ENCODE results near the gene ETFRF1. TPM values are rescaled to one million over a fixed set of nuclear protein-coding genes. Genes with fewer than 3 reads are reported as not detected.

ETFRF1 gene
- total RNA-seq, 1 experiment from 2014 or later: 15.9 TPM

DNA sequence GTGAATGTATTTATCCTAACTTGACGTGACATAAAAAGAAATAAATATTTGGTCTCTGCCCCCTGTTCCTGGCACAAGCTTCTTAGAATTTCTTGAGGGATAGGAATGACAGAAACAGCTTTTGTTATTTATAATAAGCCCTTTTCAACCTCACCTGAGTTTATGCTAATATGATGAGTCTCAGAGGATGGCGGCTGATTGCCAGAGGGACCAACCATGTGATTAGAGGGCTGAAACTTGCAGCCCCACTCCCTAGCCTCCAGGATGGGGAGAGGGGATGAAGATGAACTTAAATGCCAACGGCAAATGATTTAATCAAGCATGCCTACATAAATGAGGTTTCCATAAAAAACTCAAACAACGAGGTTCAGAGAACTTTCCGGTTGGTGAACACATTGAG, 43.0 kb upstream of the ETFRF1 start:
- H3K9me3 ChIP-seq (ENCODE audit: insufficient read depth, low read depth): no peaks in the 10 kb centered on the region
- H3K4me1 ChIP-seq (replicated peaks; ENCODE audit: insufficient read depth): no peaks in the 10 kb centered on the region
- H3K4me2 ChIP-seq: no peak overlapping the region
- H3K79me2 ChIP-seq (ENCODE audit: low read depth): no peaks in the 10 kb centered on the region
- no peak overlapping the region for H3K4me3 ChIP-seq
- no peak for DNase-seq
- no peak overlapping the region for H3K27ac ChIP-seq
- no peaks in the 10 kb centered on the region for H4K20me1 ChIP-seq (ENCODE audit: insufficient read depth)
- H3K36me3 ChIP-seq (ENCODE audit: low read depth): no peaks in the 10 kb centered on the region
- POLR2A ChIA-PET (ENCODE audit: unreplicated experiment): no interaction called here
- H2AFZ ChIP-seq: no peak overlapping the region
- TF ChIP-seq CTCF (conservative IDR thresholded peaks at IDR 0.05) (no peak), EZH2 (IDR thresholded peaks at IDR 0.05; ENCODE audit: low read depth) (no peak)
- no peaks in the 10 kb centered on the region for H3K27me3 ChIP-seq (ENCODE audit: insufficient read depth, low read depth)
- intact Hi-C loops (cut with micrococcal nuclease; ENCODE audit: unreplicated experiment): no loop called here
- H3F3A ChIP-seq (ENCODE audit: insufficient read depth, low read depth): no peaks in the 10 kb centered on the region
- CTCF ChIA-PET: no interaction called here
- no TSS peak for BruUV-seq (replicated peaks)
- no peaks in the 10 kb centered on the region; the same call in 1 of the 2 replicates for H3K9me2 ChIP-seq (ENCODE audit: insufficient read depth)

GRCh38 chr12:25155022-25155576, 39.9 kb upstream of the ETFRF1 start:
- H2AFZ ChIP-seq: no peak overlapping the region; the same call in 1 of the 2 replicates
- intact Hi-C loops (cut with micrococcal nuclease; ENCODE audit: unreplicated experiment): loop anchor here (1.0 kb wide), 1 partner anchor 232 kb away; no protein-coding TSS in a partner anchor
- H3K36me3 ChIP-seq (ENCODE audit: low read depth): no peaks in the 10 kb centered on the region
- no TSS peak for BruUV-seq (replicated peaks)
- H3K79me2 ChIP-seq (ENCODE audit: low read depth): no peaks in the 10 kb centered on the region
- no peak overlapping the region for H3K4me3 ChIP-seq
- no peaks in the 10 kb centered on the region for H3K4me1 ChIP-seq (replicated peaks; ENCODE audit: insufficient read depth)
- no peak overlapping the region for H3K27ac ChIP-seq
- TF ChIP-seq CTCF (conservative IDR thresholded peaks at IDR 0.05): peak; percentile 82
- TF ChIP-seq EZH2 (IDR thresholded peaks at IDR 0.05; ENCODE audit: low read depth): no peak
- H3K4me2 ChIP-seq: peak overlapping the region; percentile 32
- ChIA-PET POLR2A (ENCODE audit: unreplicated experiment) (interaction anchor here (0.6 kb wide), 1 partner anchor 990 kb away, joined by 4 read pairs; no protein-coding TSS in a partner anchor), CTCF (interaction anchor here (0.6 to 1.1 kb wide), 3 partner anchors 95 to 191 kb away, joined by 3 to 6 read pairs (median 5); partner anchors contain the start of gene KRAS)
- no peaks in the 10 kb centered on the region for H3K9me3 ChIP-seq (ENCODE audit: insufficient read depth, low read depth)
- H3F3A ChIP-seq (ENCODE audit: insufficient read depth, low read depth): no peaks in the 10 kb centered on the region
- no peaks in the 10 kb centered on the region for H4K20me1 ChIP-seq (ENCODE audit: insufficient read depth)
- no peak for DNase-seq
- no peaks in the 10 kb centered on the region for H3K27me3 ChIP-seq (ENCODE audit: insufficient read depth, low read depth)
- no peaks in the 10 kb centered on the region for H3K9me2 ChIP-seq (ENCODE audit: insufficient read depth)

- no TSS peak for BruUV-seq (replicated peaks)
Measured at GRCh38 chr12:25156061-25156460, 39.0 kb upstream of the ETFRF1 start.

More at GRCh38 chr12:25156061-25156460, 39.0 kb upstream of the ETFRF1 start:
- Histone ChIP-seq H2AFZ (no peak overlapping the region), H3K4me2 (no peak overlapping the region), H3K9me3 (ENCODE audit: insufficient read depth, low read depth) (no peaks in the 10 kb centered on the region), H3K36me3 (ENCODE audit: low read depth) (no peaks in the 10 kb centered on the region), H3K4me3 (no peak overlapping the region), H3K27ac (no peak overlapping the region), H3K79me2 (ENCODE audit: low read depth) (no peaks in the 10 kb centered on the region), H3K27me3 (ENCODE audit: insufficient read depth, low read depth) (no peaks in the 10 kb centered on the region), H4K20me1 (ENCODE audit: insufficient read depth) (no peaks in the 10 kb centered on the region), H3K4me1 (replicated peaks; ENCODE audit: insufficient read depth) (no peaks in the 10 kb centered on the region), H3F3A (ENCODE audit: insufficient read depth, low read depth) (no peaks in the 10 kb centered on the region), H3K9me2 (ENCODE audit: insufficient read depth) (no peaks in the 10 kb centered on the region)
- ChIA-PET POLR2A (ENCODE audit: unreplicated experiment) (no interaction called here), CTCF (interaction anchor here (0.6 kb wide), 1 partner anchor 69 kb away, joined by 3 read pairs; no protein-coding TSS in a partner anchor)
- intact Hi-C loops (cut with micrococcal nuclease; ENCODE audit: unreplicated experiment): no loop called here
- no peak for DNase-seq
- TF ChIP-seq EZH2 (IDR thresholded peaks at IDR 0.05; ENCODE audit: low read depth) (no peak), CTCF (conservative IDR thresholded peaks at IDR 0.05) (no peak)
